ENCODE results near the gene ZNF503. TPM values are rescaled to one million over a fixed set of nuclear protein-coding genes. Genes with fewer than 3 reads are reported as not detected.

Gene ZNF503
- total and polyA plus RNA-seq, 2 experiments from 2014 or later = 0.21 TPM; not detected in 1

GRCh38 chr10:75355706-75356105 is 45.9 kb downstream of the ZNF503 start:
- no peaks in the 10 kb centered on the region for H3K36me3 ChIP-seq (ENCODE audit: insufficient read depth)
- H3K27ac ChIP-seq (ENCODE audit: low read depth) = no peak overlapping the region
- no peaks in the 10 kb centered on the region for H4K20me1 ChIP-seq (replicated peaks; ENCODE audit: insufficient read depth)
- H3K27ac Mint-ChIP-seq = no peak overlapping the region
- no peaks in the 10 kb centered on the region for H3K36me3 Mint-ChIP-seq (ENCODE audit: low read depth)
- ATAC-seq (no peak), DNase-seq (ENCODE audit: low spot score) (no peak)
- no peak overlapping the region for H3K4me3 Mint-ChIP-seq
- no peaks in the 10 kb centered on the region for H3K79me2 ChIP-seq (replicated peaks; ENCODE audit: insufficient read depth)
- H3K4me3 ChIP-seq = no peak overlapping the region
- TF ChIP-seq POLR2AphosphoS5 (IDR thresholded peaks at IDR 0.05; ENCODE audit: low read depth) (no peak), ZNF462 (CRISPR knock-in tag; IDR thresholded peaks at IDR 0.05) (no peak), EZH2 (IDR thresholded peaks at IDR 0.05; ENCODE audit: low read depth, unreplicated experiment) (no peak), ZNF114 (CRISPR knock-in tag; IDR thresholded peaks at IDR 0.05) (no peak), NANOG (IDR thresholded peaks at IDR 0.05; ENCODE audit: borderline replicate concordance) (no peak), ETS1 (IDR thresholded peaks at IDR 0.05) (no peak), JUNB (IDR thresholded peaks at IDR 0.05; ENCODE audit: unreplicated experiment) (no peak), REST (IDR thresholded peaks at IDR 0.05; ENCODE audit: unreplicated experiment) (no peak), EZH2phosphoT487 (IDR thresholded peaks at IDR 0.05; ENCODE audit: unreplicated experiment) (no peak), CREB1 (CRISPR knock-in tag; IDR thresholded peaks at IDR 0.05; ENCODE audit: low read depth) (no peak), ZNF331 (CRISPR knock-in tag; IDR thresholded peaks at IDR 0.05; ENCODE audit: low read depth) (no peak), STAT1 (IDR thresholded peaks at IDR 0.05; ENCODE audit: unreplicated experiment) (no peak)
- TF ChIP-seq, protein P1, sequence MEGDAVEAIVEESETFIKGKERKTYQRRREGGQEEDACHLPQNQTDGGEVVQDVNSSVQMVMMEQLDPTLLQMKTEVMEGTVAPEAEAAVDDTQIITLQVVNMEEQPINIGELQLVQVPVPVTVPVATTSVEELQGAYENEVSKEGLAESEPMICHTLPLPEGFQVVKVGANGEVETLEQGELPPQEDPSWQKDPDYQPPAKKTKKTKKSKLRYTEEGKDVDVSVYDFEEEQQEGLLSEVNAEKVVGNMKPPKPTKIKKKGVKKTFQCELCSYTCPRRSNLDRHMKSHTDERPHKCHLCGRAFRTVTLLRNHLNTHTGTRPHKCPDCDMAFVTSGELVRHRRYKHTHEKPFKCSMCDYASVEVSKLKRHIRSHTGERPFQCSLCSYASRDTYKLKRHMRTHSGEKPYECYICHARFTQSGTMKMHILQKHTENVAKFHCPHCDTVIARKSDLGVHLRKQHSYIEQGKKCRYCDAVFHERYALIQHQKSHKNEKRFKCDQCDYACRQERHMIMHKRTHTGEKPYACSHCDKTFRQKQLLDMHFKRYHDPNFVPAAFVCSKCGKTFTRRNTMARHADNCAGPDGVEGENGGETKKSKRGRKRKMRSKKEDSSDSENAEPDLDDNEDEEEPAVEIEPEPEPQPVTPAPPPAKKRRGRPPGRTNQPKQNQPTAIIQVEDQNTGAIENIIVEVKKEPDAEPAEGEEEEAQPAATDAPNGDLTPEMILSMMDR (conservative IDR thresholded peaks at IDR 0.05; ENCODE audit: low read depth in 2 of 2) = no peak
- no peak overlapping the region for H2AFZ ChIP-seq
- no peaks in the 10 kb centered on the region for H3K9me2 ChIP-seq (ENCODE audit: insufficient read depth)
- peaks cover 5% of the 10 kb centered on the region; the same call in 1 of the 3 replicates for H3K4me1 Mint-ChIP-seq
- H3K4me2 ChIP-seq = no peak overlapping the region
- H3K27me3 Mint-ChIP-seq (ENCODE audit: insufficient read depth, low read depth, poor library complexity) = peaks cover 8% of the 10 kb centered on the region
- H3K4me1 ChIP-seq (ENCODE audit: insufficient read depth) = no peaks in the 10 kb centered on the region
- H3F3A ChIP-seq (replicated peaks; ENCODE audit: low read depth) = no peaks in the 10 kb centered on the region
- peaks cover 2% of the 10 kb centered on the region; the same call in 1 of the 3 replicates for H3K9me3 Mint-ChIP-seq
- H3K27me3 ChIP-seq (ENCODE audit: insufficient read depth) = no peaks in the 10 kb centered on the region
